HG03378 (cell line): ENCODE measurements around the gene ZNF133.
"Not testable (repeated sequence)": the region's sequence is repeated elsewhere in the genome, so short reads cannot be mapped to it uniquely, and the experiment has no call there.

Experiments
- ATAC-seq: cut with Tn5 transposase; IDR thresholded peaks from one replicate; pipeline ENCODE4 v1.9.1; 2021; ENCODE audit warnings: mild to moderate bottlenecking, moderate library complexity; ENCODE audit not compliant: unreplicated experiment

Gene ZNF133

DNA sequence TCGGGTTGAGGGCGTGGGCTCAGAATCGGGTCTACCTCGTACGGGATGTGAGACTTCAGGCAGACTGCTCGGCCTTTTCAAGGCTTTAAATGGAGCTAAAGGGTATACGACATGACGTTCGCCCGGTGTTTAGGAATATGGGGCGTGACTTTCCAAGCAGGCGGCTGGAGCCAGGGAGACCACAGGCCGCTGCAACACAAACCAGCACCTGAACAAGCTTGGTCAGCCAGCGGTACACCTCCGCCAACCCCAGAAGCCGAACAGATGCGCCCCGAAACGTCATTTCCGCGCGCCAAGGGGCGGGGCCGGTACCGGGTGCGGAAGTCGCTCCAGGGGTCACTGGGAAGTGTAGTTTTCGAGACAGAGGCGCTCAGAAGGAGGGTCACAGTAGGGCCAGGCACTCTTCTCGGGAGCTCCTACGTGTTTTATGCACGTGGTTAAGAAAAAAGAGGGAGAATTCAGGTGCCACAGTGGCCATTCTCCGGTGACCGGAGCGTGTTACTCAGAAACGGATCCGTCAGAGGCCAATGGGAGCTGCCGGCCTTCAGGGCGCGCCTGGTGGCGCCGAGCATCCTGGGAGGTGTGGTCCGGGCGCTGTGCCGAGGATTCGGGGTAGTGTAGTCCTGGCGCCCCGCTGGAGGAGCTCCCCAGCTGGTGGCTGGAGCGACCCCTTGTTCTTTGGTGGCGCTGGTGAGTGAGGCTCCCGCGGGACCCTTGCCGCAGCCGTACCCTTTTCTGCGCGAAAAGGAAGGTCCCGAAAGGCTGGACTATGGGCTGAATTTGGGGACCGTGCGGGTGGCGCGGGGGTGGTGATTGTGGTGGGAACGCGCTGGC is at the start of gene ZNF133:
Gene ZNF133 (plus strand): TSS at position 613 of the 834 bp plus-strand sequence. CDS start 17,160 bp downstream, outside the sequence.
- ATAC-seq, result peak; percentile 93

DNA sequence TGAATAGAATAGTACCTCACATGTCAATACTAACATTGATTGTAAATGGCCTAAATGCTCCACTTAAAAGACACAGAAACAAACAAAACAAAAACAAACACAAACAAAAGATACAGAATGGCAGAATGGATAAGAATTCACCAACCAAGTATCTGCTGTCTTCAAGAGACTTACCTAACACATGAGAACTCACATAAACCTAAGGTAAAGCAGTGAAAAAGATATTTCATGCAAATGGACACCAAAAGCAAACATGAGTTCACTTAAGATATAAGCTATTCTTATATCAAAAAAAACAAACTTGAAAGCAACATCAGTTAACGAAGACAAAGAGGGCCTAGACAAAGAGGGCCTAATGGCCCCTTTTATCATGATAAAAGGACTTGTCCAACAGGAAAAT is 47.3 kb upstream of the ZNF133 start:
- ATAC-seq, result no peak

GRCh38 chr20:18243802-18244201 is 44.5 kb upstream of the ZNF133 start:
- no peak for ATAC-seq

- not testable (repeated sequence) for ATAC-seq
Observed at GRCh38 chr20:18248545-18248944, 39.8 kb upstream of the ZNF133 start.

DNA sequence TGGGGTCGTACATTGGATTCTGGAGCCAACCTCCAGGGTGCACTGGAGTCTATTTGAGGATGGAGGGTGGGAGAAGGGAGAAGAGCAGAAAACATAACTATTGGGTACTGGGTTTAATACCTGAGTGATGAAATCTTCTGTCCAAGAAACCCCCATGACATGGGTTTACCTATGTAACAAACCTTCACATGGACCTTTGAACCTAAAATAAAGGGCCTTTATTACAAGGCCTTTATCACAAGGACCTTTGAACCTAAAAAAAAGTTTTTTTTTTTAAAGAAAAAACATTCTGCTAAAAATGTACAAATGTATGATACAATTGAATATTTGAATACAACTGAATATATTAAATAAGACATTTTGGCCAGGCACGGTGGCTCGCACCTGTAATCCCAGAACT is 38.1 kb upstream of the ZNF133 start:
- ATAC-seq, result no peak

GRCh38 chr20:18252597-18253451 is 35.5 kb upstream of the ZNF133 start:
- ATAC-seq, result no peak

DNA sequence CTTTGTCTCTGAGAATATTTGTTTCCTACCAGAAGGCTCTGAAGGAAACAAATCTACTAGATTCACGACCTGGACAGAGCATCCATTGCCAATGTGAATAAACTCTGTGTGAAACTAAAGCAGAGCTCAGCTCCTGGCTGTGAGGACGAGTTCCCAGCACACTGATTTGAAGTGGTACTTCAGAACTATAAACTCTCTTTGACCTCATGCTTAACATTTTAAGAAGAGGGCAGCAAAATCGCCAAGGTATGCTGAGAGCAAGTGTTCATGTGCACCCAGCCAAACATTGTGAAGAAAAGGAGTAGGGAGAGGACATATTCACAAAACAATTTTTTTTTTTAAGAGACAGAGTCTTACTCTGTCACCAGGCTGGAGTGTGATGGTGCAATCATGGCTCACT is 33.7 kb upstream of the ZNF133 start:
- ATAC-seq, result no peak

GRCh38 chr20:18255526-18255925 is 32.8 kb upstream of the ZNF133 start:
- no peak for ATAC-seq

DNA sequence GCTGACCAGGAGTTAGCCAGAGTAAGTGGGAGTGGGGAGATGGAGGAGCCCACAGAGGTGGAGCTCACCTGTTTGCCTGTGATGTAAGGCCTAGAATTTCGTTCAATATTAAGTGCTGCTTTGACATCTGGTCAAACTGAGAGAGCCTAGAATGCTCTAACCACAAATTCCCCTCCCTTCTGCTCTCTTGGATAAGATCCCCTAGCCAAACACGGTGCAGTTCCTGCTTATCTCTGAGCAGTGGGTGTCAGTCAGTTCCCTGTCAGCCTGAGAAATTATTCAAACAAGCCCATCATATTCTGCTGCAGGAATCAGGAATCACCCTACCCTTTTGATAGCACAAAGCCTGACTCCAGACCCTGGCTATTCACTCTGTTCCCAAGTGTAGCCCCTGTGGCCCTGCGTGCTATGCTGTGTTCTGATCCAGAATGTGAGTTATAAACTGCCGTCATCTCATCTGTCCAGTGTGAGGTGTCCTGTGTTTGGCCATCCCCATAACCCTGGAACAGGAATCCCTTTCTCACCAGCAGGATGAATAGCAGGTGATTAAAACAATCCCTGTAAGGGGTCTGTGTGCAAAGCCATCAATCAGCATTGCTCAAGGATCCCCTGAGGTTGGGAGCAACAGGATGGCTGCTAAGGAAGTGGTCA is 31.8 kb upstream of the ZNF133 start:
- ATAC-seq, result no peak

DNA sequence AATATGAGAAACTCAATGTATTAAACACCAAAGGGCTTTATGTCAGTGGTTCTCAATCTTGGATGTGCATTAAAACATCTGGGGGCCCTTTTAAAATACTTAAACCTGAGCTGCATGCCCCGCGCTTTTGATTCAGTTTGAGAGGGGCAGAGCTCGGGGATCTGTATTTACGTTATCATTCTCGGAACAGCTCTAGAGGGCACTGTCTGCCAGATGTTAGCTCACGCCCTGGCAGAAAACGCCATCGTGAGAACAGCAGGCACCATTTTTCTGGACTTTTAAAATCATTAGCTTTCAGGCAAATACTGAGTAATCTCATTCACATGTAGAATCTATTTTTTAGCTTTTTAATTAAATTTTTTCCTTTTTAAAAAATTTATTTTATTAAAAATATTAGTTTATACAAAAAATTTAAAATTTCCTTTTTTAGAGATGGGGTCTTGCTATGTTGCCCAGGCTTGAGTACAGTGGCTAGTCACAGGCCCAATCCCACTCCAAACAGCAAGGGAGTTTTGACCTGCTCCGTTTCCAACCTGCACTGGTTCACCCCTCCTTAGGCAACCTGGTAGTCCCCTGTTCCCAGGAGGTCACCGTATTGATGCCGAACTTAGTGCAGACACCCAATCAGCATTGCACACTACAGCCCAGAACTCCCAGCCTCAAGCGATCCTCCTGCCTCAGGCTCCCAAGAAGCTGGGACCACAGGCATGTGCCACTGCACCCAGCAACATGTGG is 30.0 kb upstream of the ZNF133 start:
- ATAC-seq, result no peak

GRCh38 chr20:18259730-18260129 is 28.6 kb upstream of the ZNF133 start:
- ATAC-seq, result no peak

- no peak for ATAC-seq
Observed at GRCh38 chr20:18263723-18264122, 24.6 kb upstream of the ZNF133 start.

DNA sequence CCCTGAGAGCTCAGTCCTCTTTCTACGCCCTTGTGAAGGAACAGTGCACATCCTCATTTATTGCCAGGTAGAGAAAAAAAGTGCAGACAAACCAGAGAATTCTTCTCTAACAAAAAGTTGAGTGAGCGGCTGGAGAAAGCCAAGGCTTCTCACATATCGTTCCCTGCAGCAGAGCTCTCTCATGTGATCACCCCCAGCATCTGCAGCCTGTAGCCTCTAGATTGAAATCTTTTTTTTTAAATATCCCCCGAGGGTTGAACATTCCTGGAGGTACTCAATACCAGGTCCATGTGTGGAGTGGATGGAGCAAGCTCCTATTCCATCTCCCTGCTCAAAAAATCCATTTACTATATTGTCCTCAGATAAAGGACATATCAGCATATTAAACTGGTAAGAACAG is 22.9 kb upstream of the ZNF133 start:
- ATAC-seq, result no peak

DNA sequence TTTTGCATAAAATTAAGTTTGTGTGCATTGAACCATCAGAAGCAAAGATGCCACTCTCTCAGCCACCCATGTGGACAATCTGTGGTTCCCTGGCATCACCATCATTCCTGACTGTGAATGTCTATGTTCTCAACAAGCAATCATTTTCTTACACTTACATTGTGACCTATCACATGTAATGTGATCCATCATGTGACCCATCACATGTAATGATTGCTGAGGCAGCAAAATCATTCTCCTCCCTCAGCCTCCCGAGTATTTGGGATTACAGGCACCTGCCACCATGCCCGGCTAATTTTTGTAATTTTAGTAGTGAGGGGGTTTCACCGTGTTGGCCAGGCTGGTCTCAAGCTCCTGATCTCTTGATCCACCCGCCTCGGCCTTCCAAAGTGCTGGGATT is 22.0 kb upstream of the ZNF133 start:
- ATAC-seq, result no peak

- no peak for ATAC-seq
Observed at GRCh38 chr20:18267815-18268214, 20.5 kb upstream of the ZNF133 start.

- ATAC-seq, result no peak
Observed at GRCh38 chr20:18271160-18271559, 17.2 kb upstream of the ZNF133 start.

DNA sequence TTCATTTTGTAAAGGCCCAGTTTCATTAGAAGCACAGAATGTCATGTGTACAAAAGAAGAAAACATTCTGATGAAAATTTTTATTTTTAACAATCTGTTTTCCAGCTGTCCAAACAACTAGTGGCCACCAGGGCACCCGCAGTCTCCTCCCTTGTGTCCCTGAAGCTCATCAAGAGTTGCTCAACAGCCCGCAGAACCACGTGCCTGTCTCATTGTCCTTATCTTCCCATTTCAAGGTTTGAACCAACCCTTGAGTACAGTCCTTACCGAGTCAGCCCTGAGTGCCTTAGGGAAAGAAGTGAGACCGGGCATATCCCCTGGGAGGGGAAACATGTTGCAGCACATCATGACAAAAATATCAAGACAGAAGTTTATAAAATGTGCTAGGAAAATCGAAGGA is 15.9 kb upstream of the ZNF133 start:
- ATAC-seq, result no peak

GRCh38 chr20:18273738-18274137 is 14.6 kb upstream of the ZNF133 start:
- ATAC-seq, result no peak

DNA sequence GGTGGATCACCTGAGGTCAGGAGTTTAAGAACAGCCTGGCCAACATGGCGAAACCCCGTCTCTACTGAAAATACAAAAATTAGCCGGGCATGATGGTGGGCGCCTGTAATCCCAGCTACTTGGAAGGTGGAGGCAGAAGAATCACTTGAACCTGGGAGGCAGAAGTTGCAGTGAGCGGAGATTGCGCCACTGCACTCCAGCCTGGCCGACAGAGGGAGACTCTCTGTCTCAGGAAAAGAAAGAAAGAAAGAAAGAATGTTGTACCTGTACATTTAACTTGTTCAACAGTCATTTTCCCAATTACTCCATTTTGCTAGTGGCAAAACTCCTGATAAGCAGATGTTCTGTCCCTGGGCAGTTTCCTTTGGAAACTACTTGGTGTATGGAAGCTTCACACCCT is 12.4 kb upstream of the ZNF133 start:
- not testable (repeated sequence) for ATAC-seq

DNA sequence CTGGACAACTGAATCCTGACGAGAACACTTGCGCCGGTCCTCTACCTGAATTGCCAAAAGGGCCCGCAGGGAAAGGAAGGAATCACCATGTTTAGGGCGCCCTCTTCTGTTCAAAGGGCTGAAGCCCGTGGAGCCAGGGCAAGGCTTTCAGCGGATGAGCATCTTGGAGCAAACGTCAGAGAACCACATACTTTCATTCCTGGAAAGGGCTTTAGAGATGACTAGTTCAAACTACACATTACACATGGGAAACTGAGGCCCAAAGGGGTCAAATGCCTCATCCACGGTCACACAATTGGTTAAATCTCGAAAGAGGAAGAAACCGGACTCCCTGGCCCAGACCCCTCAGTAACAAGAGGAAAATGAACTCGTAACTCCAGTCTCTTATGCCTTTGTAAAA is 11.5 kb upstream of the ZNF133 start:
- ATAC-seq, result peak; percentile 54

DNA sequence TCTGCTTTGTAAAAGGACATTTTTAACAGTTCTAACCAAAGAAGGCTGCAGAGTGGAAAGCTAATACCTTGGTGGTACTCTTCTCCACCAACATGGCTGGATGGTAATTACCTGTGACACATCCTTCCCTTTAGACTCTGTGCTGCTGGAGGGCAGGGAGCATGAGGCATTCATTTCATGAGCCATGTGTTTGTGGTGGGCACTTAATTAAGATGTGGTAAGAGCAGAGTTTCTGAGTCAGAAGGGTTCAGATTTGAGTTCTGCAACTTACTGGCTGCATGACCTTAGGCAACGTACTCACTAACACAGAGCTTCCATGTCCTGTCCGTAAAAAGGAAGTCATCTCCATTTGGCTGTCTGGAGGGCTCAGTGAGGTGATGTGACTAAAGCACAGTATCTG is 9.1 kb upstream of the ZNF133 start:
- ATAC-seq, result no peak
